Endothelial cell of umbilical vein (primary cell): ENCODE measurements around the gene FAM120B. TPM values are rescaled to one million over a fixed set of nuclear protein-coding genes. Genes with fewer than 3 reads are reported as not detected.

ENCODE experiments used
- BruUV-seq: library from RNA; stranded (reverse); fragments of 400-500 nt; replicated peaks from 2 replicates; lab custom pipeline; 2021; lab: Mats Ljungman, UMichigan
- CTCF ChIA-PET: fragments of 300-600, 350-600 bp; sonication (Branson Sonifier 250); formaldehyde crosslinking; loops from one replicate; lab custom pipeline; 2021; ENCODE audit warnings: antibody characterized with exemption, inconsistent platforms; lab: Charles Lee
- POLR2A ChIA-PET: fragments of 300-600, 350-600 bp; sonication (Branson Sonifier 250); formaldehyde crosslinking; loops from one replicate; lab custom pipeline; 2021; ENCODE audit warnings: antibody characterized with exemption, inconsistent platforms; lab: Charles Lee
- DNase-seq: peaks from one replicate; pipeline ENCODE4 v3.0.0-alpha.2; 2011; ENCODE audit warnings: low read depth, low spot score
- FAIRE-seq: peaks from 2 replicates; lab custom pipeline; 2011; peaks lifted over from hg19 to GRCh38; lab: Jason Lieb, UNC
- H2AFZ ChIP-seq: 2 replicates; pipeline ENCODE4 v1.6.0; 2012; ENCODE audit warnings: low read depth, low read length, control low read depth, inconsistent platforms
- H3K27ac ChIP-seq: 2 replicates; pipeline ENCODE4 v1.5.1; 2011; ENCODE audit warnings: low read depth, mild to moderate bottlenecking, control low read depth, low read length, moderate library complexity; ENCODE audit not compliant: insufficient read depth
- H3K27me3 ChIP-seq, 2 experiments: 2 replicates each; pipeline versions ENCODE4 v1.6.0 to v1.6.1; 2011; ENCODE audit warnings: low read length in 2 of 2, mixed read lengths in 1 of 2; ENCODE audit not compliant: control insufficient read depth in 2 of 2, insufficient read depth in 2 of 2
- H3K36me3 ChIP-seq, 2 experiments: 2 replicates in 1 of 2; 3 replicates in 1 of 2; pipeline ENCODE4 v1.5.1; 2011; ENCODE audit warnings: low read length in 2 of 2, mild to moderate bottlenecking in 1 of 2, moderate library complexity in 1 of 2; ENCODE audit not compliant: control insufficient read depth in 2 of 2, insufficient read depth in 2 of 2; ENCODE audit errors: extremely low read depth in 1 of 2
- H3K4me1 ChIP-seq: 3 replicates; pipeline ENCODE4 v1.5.1; 2011; ENCODE audit warnings: mild to moderate bottlenecking, low read length; ENCODE audit not compliant: control insufficient read depth, insufficient read depth; ENCODE audit errors: extremely low read depth
- H3K4me2 ChIP-seq: 2 replicates; pipeline ENCODE4 v1.6.1; 2011; ENCODE audit warnings: low read length, control low read depth, mixed read lengths; ENCODE audit not compliant: insufficient read depth
- H3K4me3 ChIP-seq, 3 experiments: fragments of 200-600 bp in 1 of 3; sonication (generic), shearing (Covaris generic) in 1 of 3; replicated peaks in 1 of 3; 2 replicates each; pipeline ENCODE4 v1.5.1; 2011 to 2016; ENCODE audit warnings: control low read depth in 3 of 3, low read length in 3 of 3, mild to moderate bottlenecking in 2 of 3, inconsistent platforms in 1 of 3, low read depth in 1 of 3, moderate library complexity in 1 of 3; ENCODE audit not compliant: insufficient read depth in 1 of 3
- H3K79me2 ChIP-seq: 2 replicates; pipeline ENCODE4 v1.6.0; 2012; ENCODE audit warnings: low read length, inconsistent platforms; ENCODE audit not compliant: control insufficient read depth, insufficient read depth
- H3K9ac ChIP-seq: replicated peaks from 2 replicates; pipeline ENCODE3; 2011; ENCODE audit warnings: low read length, control low read depth; ENCODE audit not compliant: insufficient read depth; ENCODE audit errors: extremely low read depth
- H3K9me1 ChIP-seq: replicated peaks from 3 replicates; pipeline ENCODE4 v1.6.0; 2011; ENCODE audit warnings: mild to moderate bottlenecking, low read length; ENCODE audit not compliant: control insufficient read depth, insufficient read depth; ENCODE audit errors: extremely low read depth
- H3K9me3 ChIP-seq: replicated peaks from 2 replicates; pipeline ENCODE4 v1.5.1; 2012; ENCODE audit warnings: low read length, inconsistent platforms; ENCODE audit not compliant: control insufficient read depth, insufficient read depth
- H4K20me1 ChIP-seq: replicated peaks from 2 replicates; pipeline ENCODE3; 2011; ENCODE audit warnings: mild to moderate bottlenecking, low read length; ENCODE audit not compliant: control insufficient read depth, insufficient read depth; ENCODE audit errors: extremely low read depth
- EZH2 ChIP-seq: IDR thresholded peaks from 2 replicates; pipeline ENCODE4 v1.6.1; 2012; ENCODE audit warnings: borderline replicate concordance, low read depth, mild to moderate bottlenecking, moderate library complexity, low read length, inconsistent platforms; ENCODE audit not compliant: severe bottlenecking
- FOS ChIP-seq: IDR thresholded peaks from 2 replicates; pipeline ENCODE4 v1.6.1; 2011; ENCODE audit warnings: mild to moderate bottlenecking, low read length, moderate library complexity, borderline replicate concordance; ENCODE audit not compliant: insufficient read depth
- GATA2 ChIP-seq: IDR thresholded peaks from 2 replicates; pipeline ENCODE4 v1.7.0; 2011; ENCODE audit warnings: low read depth, mild to moderate bottlenecking, moderate library complexity, mixed read lengths, low read length; ENCODE audit not compliant: insufficient read length, insufficient read depth
- JUN ChIP-seq: IDR thresholded peaks from 2 replicates; pipeline ENCODE4 v1.6.1; 2011; ENCODE audit warnings: borderline replicate concordance, low read depth; ENCODE audit not compliant: insufficient read length, insufficient read depth
- MYC ChIP-seq: IDR thresholded peaks from one replicate; pipeline ENCODE4 v1.6.1; 2011; ENCODE audit warnings: mild to moderate bottlenecking, low read depth, low read length
- POLR2A ChIP-seq: IDR thresholded peaks from 2 replicates; pipeline ENCODE4 v1.6.1; 2012; ENCODE audit warnings: low read depth, mild to moderate bottlenecking, control low read depth, low read length
- POLR2AphosphoS5 ChIP-seq: IDR thresholded peaks from 2 replicates; pipeline ENCODE4 v1.6.1; 2012; ENCODE audit warnings: low read depth, mild to moderate bottlenecking, control low read depth, low read length, moderate library complexity; ENCODE audit not compliant: insufficient read depth
- dilution Hi-C: fragments of 300-500 bp; cut with MboI; formaldehyde crosslinking; loops from one replicate; pipeline ENCODE4 v1.15.0; 2019; ENCODE audit warnings: low sequenced_read_pairs; ENCODE audit not compliant: extremely low pct_ligation_motif_present
- intact Hi-C: fragments of 100-400 bp; cut with micrococcal nuclease; formaldehyde crosslinking; loops from one replicate; pipeline ENCODE4 v1.10.0; 2022
- polyA plus RNA-seq, 4 experiments: library from polyadenylated mRNA; depleted of rRNA in 3 of 4; stranded (reverse) in 3 of 4; unstranded in 1 of 4; fragments of >200 nt; gene quantifications; 2 replicates each; pipeline versions ENCODE4 v1.2.1 to v1.2.3, GENCODE V29; 2011 to 2012; ENCODE audit warnings: missing spikeins in 1 of 4
- total RNA-seq: library from RNA; stranded (reverse); gene quantifications from 2 replicates; pipeline ENCODE4 v1.2.3, GENCODE V29; 2021
- TF ChIP-seq, protein P1 (sequence below), 2 donors: IDR thresholded peaks; 1 replicate in 1 of 2; 2 replicates in 1 of 2; pipeline ENCODE4 v1.5.1; 2011; ENCODE audit warnings: low read length in 2 of 2, mild to moderate bottlenecking in 2 of 2, moderate library complexity in 2 of 2, control low read depth in 1 of 2, inconsistent platforms in 1 of 2, low read depth in 1 of 2; ENCODE audit not compliant: insufficient read depth in 1 of 2; ENCODE audit errors: extremely low read depth in 1 of 2
- TF ChIP-seq, protein P2 (sequence below): IDR thresholded peaks from 2 replicates; pipeline ENCODE4 v1.6.1; 2011; ENCODE audit not compliant: insufficient read depth, insufficient read length

The FAM120B gene
- total and polyA plus RNA-seq, 2 donors (not counting 3 experiments of a cell fraction or from before 2014, with no cell fraction given), result 10.8 to 28.2 TPM

DNA sequence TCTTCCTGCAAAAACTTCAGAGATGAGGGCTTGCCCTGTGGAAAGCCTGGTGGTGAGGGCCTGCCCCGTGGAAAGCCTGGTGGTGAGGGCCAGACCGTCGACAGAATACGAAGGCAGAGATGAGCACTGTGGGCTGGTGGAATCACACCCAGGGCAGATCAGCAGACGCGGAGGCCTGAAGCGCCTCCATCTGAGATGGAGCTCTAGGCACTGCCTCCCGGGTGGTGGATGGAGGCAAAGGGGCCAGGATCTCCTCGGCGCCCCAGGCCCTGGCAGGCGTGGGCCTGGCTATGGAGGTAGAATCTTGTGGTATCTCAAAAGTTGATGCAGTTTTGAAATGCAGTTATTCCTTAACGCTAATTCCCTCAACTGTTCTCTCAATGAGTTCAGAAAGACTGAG, 141.8 kb downstream of the FAM120B start:
- Histone ChIP-seq H3K4me2 (no peak overlapping the region), H3K9me1 (no peaks in the 10 kb centered on the region), H3K36me3 (no peaks in the 10 kb centered on the region), H3K9me3 (no peaks in the 10 kb centered on the region), H2AFZ (no peak overlapping the region), H3K27ac (no peak overlapping the region), H3K27me3 (no peaks in the 10 kb centered on the region), H3K9ac (no peak overlapping the region), H4K20me1 (no peaks in the 10 kb centered on the region), H3K79me2 (no peaks in the 10 kb centered on the region), H3K4me1 (no peaks in the 10 kb centered on the region), H3K4me3 (no peak overlapping the region)
- CTCF ChIA-PET, result no interaction called here
- no peak for FAIRE-seq
- no peak for DNase-seq
- TF ChIP-seq EZH2 (no peak), JUN (no peak), POLR2AphosphoS5 (no peak), POLR2A (no peak)
- BruUV-seq, result no TSS peak
- dilution Hi-C loops (no loop called here), intact Hi-C loops (no loop called here)
- POLR2A ChIA-PET, result no interaction called here

DNA sequence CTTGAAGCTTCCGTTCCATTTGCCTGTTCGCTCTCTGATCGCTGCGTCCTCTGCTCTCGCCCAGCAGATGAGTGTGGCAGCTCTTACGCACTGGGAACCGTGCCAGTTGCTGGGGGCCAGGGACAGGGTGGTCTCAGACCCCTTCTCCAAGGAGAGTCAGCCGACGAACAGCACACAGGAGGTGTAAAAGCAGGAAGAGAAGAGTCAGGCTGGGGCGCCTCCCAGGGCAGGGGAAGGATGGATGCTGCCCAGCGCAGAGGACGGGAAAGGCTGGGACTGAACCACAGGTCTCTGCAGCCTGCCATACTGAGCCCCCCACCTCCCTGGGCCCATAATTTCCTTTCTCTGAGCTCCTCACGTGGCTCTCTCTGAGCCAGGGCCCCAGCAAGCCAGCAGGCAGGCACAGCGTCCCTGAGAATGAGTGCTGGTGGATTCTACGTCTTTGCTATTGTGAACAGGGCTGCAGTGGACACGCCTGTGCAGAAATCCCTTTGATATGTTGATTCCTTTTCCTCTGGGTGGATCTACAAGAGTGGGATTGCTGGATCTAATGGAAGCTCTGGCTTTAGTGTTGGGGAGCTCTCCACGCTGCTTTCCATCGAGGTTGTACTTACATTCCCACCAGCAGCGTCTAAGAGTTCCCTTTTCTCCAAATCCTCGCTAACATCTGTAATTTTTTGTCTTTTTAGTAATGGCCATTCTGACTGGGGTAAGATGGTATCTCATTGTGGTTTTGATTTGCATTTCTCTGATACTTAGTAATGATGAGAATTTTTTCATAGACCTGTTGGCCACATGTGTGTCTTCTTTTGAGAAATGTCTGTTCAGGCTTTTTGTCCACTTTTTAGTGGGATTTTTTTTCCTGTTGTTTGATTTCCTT, 142.4 kb downstream of the FAM120B start:
- FAIRE-seq, result no peak
- Histone ChIP-seq H3K9me1 (no peaks in the 10 kb centered on the region), H3K79me2 (no peaks in the 10 kb centered on the region), H3K27me3 (no peaks in the 10 kb centered on the region), H3K9me3 (no peaks in the 10 kb centered on the region), H3K4me1 (no peaks in the 10 kb centered on the region), H3K4me3 (no peak overlapping the region), H4K20me1 (no peaks in the 10 kb centered on the region), H2AFZ (no peak overlapping the region), H3K27ac (no peak overlapping the region), H3K36me3 (no peaks in the 10 kb centered on the region), H3K9ac (no peak overlapping the region), H3K4me2 (no peak overlapping the region)
- dilution Hi-C loops, result no loop called here
- intact Hi-C loops, result no loop called here
- TF ChIP-seq EZH2 (no peak), GATA2 (no peak), POLR2AphosphoS5 (no peak), FOS (no peak), JUN (no peak), POLR2A (no peak), MYC (no peak)
- TF ChIP-seq, protein P1, sequence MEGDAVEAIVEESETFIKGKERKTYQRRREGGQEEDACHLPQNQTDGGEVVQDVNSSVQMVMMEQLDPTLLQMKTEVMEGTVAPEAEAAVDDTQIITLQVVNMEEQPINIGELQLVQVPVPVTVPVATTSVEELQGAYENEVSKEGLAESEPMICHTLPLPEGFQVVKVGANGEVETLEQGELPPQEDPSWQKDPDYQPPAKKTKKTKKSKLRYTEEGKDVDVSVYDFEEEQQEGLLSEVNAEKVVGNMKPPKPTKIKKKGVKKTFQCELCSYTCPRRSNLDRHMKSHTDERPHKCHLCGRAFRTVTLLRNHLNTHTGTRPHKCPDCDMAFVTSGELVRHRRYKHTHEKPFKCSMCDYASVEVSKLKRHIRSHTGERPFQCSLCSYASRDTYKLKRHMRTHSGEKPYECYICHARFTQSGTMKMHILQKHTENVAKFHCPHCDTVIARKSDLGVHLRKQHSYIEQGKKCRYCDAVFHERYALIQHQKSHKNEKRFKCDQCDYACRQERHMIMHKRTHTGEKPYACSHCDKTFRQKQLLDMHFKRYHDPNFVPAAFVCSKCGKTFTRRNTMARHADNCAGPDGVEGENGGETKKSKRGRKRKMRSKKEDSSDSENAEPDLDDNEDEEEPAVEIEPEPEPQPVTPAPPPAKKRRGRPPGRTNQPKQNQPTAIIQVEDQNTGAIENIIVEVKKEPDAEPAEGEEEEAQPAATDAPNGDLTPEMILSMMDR (IDR thresholded peaks at IDR 0.05; ENCODE audit: extremely low read depth in 1 of 2, insufficient read depth in 1 of 2, low read depth in 1 of 2, low read length in 2 of 2), result no peak
- TF ChIP-seq, protein P2, sequence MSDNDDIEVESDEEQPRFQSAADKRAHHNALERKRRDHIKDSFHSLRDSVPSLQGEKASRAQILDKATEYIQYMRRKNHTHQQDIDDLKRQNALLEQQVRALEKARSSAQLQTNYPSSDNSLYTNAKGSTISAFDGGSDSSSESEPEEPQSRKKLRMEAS, result no peak
- POLR2A ChIA-PET, result no interaction called here
- no peak for DNase-seq
- no TSS peak for BruUV-seq
- CTCF ChIA-PET, result no interaction called here
